Stimulated activated naive CD4-positive, alpha-beta T cell (primary cell): ENCODE measurements around the gene TMSB10.
A peak's percentile ranks its signal among the peaks of the same experiment; 100 is the strongest.

ENCODE experiments used
- DNase-seq, 6 experiments: peaks; one replicate each; lab custom pipeline; 2025; lab: John Stamatoyannopoulos, UW

Gene TMSB10

DNA sequence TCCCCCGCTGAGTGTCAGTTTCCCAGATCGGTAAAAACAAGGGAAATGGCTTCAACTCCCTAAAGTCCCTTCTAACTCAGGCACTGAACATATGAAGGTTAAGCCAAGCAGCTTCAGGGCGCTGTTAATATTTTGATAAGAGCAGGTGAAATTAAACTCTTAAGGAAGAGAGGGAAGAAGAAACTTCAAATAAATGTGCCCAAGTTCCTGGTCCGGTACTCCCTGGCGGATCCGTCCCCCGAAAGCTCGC is 25.1 kb upstream of the TMSB10 start:
- DNase-seq: peak in 1 of 6 experiments; percentile 66

DNA sequence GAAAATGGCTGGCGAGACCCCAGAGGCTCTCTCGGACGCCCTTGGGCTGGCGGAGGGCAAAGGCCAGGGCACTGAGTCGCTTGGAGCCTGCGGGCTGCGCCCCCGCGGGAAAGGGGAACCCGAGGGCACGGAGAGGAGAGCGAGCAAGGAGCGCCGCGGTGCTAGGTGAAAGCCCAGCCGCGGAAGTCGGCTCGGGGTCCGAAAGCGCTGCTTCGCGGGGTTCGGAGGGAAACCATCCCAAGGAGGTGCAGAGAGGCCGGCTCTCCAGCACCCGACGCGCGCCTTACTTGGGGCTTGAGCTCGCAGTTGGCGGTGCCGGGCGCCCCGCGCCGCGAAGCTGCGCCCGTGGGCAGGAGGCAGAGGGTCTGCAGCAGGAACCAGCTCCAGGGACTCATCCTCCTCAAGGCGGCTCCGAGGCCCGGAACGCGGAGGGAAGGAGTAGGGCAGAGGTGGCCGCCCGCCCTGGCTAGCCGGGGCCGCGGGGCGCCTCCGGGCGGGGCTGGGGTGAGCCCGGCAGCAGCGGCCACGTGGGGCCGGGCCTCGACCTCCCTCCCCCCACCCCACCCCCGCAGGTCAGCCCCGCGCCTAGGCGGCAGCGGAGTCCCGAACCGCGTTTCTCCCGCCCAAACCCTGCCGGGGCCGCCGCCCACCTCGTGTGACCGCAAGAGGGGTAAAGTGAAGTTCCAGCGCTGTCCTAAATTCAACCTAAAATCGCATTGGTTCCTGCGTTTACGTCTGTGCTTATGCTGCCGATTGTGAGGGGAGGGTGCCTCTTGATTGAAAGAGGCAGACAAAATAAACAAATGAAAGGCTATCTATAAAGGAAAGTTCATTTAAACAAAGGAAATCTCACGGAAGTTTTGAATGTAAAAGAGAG is 24.6 kb upstream of the TMSB10 start, which contains the start of gene TRABD2A:
Gene TRABD2A, minus strand, starts transcription at position 440 of the 877 bp plus-strand sequence. Its CDS starts 45 bp downstream, at position 395.
- peak; percentile 51 to 78 (median 64) for DNase-seq

DNA sequence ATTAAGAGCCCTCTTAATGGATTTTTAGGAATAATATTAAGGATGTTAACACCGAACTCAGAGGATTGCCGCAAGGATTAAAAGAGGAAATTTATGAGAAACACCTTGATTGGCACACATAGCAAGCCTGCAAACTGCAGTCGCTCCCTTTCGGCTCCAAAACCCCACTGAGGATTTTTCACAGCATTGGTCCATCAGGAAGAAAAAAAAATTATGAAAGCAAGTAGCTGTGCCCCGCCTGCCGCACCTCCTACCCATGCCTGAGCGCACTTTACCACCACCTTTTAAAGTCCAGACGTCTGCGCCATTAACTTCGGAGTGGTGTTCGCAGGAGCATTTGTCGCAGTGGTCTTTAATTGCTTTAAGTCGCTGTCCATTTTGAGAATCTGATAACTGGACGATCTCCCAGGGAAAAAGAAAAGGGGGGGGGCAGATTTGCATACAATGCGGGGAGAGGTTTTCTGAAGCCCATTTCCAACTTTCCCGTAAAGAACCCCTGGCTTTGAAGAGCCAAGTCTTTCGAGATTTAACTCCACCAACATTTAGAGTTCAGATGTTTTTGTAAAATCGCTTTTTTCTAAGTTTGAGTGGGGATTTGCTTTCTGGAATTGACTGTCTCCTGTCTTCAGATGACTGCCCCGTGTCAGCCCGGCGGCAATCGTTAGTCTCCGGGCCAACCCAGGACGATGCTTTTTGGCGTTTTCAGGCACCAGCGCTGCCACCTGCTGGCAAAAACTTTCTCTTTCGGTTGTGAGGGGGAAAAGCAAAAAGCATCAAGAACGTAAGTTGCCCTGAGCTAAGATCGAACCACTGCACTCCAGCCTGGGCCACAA is 23.7 kb upstream of the TMSB10 start:
- DNase-seq: peak; percentile 70 to 86 (median 78)

DNA sequence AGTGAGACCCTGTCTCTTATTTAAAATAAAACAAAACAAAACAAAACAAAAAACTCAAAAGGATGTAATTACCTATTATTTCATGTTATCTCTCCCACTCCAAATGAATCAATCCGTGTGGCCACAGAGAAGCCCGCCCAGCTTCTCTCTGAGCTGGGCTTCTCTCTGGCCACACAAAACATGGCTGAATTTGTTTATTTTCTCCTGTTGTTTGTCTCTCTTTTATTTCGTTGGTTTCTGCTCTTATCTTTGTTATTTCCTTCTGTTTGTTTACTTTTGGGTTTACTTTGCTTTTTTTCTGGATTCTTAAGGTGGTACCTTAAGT is 23.1 kb upstream of the TMSB10 start:
- DNase-seq: no peak

DNA sequence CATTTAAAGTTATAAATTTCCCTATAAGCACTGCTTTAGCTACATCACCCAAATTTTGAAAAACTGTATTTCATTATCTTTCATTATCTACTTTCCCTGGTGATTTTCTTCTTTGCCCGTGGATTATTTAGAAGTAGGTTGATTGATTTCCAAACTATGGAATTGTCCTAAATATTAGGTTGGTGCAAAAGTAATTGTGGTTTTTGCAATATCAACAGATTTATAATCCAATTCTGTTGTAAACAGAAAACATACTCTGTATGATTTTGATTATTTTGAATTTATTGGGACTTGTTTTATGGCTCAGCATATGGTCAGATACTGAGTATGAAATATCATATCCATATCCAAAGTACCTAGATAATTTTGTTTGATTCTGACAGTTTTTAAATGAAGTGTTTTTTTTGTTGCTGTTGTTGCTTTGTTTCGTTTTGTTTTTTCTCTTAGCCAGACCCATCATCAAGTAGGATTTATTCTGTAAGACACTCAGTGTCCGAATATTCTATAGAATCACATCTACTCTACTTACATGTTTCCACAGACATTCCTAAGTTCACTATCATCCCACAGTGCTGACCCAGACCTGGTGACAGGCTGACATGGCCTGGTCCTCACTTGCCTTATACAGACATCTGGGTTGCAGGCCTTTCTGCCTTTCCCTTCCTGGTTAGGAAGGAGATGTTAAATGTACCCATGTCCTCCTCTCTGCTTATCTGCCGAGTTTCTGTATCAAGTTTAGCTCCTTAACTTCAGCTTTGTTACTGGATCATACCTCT is 22.5 kb upstream of the TMSB10 start:
- no peak for DNase-seq

DNA sequence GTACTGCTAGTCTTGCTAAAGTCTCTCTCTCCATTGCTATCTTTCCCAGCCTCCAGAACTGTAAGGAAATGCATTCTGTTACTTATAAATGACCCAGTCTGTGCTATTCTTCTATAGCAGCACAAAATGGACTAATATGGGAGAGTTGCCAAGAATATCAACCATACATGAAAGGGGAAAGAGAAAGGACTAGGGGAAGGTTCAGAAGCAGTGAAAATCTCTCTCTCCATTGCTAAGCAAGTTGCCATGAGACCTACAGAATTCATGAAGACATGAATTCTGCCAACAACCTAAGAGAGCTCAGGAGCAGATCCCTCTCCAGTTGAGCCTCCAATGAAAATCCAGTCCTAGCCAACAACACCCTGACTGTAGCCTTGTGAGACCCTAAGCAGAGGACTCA is 21.0 kb upstream of the TMSB10 start:
- no peak for DNase-seq

DNA sequence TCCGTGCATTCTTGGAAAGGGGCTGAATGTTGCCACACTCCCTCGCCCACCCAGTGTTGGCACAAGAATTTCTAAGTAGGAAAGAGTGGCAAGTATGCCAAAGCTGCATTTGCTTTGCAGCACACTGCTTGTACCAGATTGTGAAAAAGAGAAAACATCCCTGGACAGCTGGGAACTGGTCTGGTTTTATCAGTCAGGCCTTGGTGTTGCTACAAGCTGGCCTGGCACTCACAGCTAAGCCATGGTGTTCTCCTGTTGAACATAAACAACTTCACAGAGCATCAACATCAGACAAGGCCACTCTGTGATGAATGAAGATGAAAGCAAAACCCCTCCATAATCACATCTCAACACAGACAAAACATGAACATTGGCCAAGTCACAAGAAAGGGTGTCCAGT is 20.3 kb upstream of the TMSB10 start:
- no peak for DNase-seq

DNA sequence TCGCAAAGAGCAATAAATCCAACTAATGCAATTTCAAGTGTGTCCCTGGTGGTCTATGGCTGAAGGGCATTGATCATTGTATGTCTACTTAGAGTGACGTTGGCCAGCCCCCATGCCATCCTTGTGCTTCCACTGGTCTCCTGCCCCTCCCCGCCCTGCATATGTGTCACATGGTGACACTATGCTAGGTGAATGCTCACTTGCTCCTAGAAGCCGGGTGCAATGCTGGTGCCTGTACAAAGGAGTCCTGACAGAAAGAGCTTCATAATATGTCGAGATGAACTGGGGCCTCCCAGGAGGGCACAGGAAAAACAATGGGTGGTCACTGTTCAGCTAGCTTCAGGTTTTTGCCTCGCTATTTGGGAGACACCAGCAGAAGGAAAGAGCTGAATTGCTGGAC is 18.7 kb upstream of the TMSB10 start:
- DNase-seq: no peak

DNA sequence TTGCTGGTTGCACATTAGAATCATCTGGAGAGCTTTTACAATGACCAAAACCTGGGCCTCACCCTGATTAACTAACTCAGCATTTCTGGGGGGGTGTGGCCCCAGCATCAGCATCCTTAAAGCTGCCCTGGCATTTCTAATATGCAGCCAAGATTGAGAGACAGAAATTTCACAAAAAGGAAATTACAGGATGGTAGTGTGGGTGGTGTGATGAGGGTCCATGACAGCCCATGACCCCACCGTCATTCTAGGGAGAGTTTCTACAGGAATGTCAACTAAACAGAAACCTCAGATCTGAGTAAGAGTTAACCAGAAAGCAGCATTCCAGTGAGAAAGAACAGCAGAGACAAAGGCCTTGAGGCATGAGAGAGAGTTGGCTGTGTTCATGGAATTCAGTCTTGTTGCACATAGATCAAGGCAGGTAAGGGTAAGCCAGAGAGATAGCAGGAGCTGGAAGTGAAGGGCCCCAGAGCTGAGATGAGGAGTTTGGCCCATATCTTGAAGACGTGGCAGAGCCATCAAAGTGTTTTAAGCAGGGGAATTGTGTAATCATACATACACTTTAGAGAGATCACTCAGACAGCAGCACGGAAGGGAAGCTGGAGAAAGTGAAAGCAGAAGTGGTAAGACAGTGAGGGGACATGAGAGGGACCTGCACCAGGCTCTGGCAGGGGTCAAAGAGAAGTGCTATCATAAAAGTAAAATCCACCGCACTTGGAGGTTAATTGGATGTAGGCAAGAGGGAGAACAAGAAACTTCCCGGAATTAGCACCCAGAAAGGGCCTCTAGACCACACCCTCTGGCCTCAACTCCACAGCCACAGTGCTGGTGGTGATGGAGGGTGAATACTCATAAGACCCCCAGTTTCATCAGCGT is 16.8 kb upstream of the TMSB10 start:
- DNase-seq: peak; percentile 24 to 73 (median 57)

DNA sequence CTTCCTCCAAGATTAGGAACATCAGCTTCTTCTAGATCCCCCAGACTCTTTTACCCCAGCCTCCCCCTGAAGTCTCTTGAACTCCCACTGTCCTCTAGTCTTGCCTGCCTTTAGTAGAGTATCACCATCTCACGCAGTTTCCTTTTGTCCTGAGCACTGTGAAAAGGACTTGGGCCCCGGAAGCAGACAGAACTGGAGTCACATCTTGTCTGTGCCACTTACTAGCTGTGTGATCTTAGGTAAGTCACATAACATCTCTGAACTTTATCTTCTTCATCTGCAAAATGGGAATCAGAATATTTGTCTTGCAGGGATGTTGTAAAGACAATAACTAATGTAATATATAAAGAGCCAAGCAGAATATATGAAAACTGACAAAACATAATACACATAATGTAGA is 16.1 kb upstream of the TMSB10 start:
- DNase-seq: no peak

DNA sequence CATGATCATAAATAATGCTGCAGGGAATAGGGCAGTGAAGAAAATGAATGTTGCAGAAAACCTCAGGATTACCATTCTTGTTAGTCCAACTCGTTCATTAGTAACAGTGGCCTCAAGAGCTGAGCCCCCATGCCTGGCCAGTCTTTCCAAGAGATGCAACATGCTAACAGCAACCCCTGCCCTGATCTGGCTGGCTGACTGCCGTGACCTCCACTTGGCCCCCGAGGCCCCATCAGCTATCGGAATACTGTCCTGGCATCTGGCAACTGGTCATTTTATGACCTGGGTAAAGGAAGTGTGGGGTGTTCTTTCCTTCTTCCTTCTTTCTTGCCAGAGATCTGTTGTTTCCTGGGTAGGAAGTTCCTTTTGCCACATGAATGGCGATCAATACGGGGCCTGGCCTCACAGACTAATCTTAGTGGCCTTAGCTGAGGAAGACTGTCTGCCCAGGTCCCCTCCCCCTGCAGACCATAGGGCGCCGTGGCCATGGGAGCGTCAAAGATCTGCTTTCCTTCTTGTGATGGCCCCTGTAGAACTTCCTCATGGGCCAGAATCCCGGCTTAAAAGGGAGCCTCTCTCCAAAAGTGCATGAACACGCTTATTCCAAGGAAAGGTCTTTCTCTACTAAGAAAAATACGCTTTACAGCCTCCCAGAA is 14.0 kb upstream of the TMSB10 start:
- no peak for DNase-seq

DNA sequence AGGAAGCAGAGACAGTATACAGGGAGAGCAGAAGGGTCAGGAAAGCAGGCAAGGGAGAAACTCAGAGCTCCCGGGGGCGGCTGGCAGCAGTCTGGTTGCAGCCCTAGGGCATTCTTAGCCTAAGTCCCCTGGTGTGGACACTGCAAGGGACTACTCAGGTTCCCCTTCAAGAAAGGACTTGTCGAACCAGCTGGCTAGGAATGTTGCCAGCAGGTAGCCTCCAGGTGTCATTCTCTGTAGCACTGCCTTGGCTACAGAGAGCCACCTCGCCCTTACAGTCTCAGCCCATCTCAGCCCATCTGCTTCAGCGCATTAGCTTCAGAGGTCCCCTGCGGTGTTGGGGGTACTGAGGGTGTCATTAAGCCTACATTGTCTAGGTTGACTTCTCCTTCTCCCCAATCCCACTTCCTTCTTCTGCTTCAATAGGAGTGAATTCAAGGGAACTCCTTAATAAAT is 11.3 kb upstream of the TMSB10 start:
- DNase-seq: peak in 1 of 6 experiments; percentile 32

DNA sequence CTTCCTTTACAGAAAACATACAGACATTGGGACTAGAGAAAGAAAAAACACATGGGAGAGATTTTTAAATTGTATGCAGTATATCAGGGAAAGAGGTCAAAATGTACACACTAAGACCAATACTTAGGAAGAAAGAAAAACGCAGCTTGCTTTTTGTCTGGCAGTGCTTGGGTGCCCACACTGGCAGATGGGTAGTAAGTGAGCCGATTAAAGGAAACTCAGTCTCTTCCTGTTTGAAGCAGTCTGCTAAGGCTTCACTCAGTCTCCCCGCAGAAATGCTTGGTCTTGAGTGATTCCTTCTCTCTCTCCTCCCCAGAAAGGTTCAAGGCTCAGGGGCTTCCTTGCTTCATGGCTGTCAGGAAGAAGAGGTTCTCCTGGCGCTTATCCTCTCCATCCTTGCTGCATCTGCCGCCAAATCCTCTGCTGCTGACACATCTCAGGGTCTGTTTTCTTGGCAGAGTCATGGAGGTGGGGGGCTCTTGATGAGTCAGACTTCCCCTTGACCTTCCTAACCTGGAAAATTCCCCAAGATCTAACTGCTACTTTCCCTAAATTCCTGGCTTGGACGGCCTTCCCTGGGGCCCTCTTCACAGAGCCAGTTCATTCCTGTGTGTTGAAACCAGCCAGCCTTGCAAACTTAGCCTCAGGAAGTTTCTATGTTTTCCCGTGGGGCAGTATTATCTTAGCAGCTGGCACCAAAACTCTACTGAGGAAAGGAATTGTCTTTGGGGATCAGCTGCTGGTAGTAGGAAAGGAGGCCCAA is 10.5 kb upstream of the TMSB10 start:
- peak in 2 of 6 experiments; percentile 41 to 52 for DNase-seq

DNA sequence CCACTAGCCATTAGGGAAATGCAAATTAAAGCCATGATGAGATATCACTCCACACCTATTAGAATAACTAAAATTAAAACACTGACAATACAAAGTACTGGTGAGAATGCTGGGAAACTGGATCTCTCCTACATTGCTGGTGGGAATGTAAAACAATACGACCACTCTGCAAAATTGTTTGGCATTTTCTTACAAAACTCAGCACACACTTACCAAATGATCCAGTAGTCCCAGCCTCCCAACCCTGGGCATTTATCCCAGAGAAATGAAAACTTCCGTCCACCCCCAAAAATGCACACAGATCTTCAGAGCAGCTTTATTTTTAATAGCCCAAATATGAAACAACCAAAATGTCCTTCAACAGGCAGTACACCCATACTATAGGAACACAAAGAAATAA is 8.9 kb upstream of the TMSB10 start:
- DNase-seq: no peak

DNA sequence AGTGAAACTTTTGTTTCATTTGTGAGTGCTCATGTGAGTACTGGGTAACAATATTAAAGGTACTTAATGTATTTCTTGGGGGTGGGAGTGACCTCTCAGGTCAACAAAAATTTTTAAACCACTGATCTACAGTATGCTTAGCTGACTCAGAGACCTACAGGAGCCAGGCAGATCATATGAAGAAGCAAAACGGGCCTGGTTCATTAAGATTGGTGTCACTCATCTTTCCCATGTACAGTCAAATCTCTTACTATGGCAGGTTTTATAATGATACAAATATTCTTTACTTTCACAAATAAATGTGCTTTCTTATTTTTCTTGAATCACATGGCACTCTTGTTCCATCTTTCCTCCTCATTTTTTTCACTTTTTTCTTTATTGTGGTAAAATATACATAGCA is 7.7 kb upstream of the TMSB10 start:
- DNase-seq: no peak

DNA sequence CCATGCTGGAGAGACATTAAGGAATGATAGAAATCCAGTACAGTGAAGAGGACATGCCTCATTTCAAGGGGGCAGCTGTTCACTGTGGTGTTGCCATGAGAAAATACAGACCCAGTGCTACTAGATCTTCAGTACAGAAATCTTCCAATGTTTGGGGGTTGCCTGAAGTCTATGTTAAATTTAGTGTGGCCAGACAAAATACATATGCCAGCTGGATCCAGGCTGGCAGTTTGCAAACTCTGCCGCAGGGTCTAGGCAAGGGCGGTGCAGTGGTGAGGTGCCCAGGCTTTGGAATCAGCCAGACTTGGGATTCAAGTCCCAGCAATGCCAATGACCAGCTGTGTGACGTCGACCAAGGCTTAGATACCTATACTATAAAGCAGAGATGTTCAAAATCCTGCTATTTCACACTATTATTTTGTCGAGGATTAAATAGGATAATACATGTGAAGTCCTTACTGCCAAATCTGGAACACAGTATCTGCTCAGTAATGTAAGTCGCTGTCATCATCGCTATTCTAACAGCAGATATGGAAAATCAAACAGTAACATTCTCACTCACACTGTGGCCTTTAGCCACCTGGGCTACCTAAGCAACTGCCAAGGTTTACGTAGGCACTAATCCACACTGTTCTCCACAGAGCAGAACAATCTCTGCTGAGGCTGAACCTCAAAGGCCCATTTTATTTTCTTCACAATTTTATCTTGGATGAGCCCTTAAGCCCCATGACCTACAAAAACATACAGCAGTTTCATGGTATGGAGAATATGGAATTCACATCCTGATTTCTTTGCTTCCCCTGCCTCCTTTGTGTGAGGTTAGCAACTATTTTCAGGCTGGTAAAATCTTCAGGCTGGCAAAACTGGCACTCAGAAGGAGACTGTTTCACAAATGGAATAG is 5.9 kb upstream of the TMSB10 start:
- no peak for DNase-seq

DNA sequence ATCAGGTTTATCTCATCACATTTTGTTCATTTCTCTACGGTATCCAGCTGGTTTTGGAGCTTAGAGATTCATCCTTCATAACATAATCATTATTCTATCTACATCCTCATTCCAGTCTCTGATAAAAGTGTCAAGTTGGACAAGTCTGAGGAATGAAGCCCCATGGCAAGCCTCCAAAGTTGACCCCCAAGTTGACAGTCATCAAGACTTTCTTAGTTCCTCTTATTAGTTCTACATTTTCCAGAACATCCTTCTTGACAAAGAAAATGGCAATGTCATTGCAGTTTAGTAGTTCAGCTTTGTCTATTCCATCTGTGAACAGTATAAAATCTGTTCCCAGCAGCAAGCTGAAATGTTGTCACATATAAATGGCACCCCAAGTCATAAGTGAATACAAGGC is 4.5 kb upstream of the TMSB10 start:
- DNase-seq: no peak

DNA sequence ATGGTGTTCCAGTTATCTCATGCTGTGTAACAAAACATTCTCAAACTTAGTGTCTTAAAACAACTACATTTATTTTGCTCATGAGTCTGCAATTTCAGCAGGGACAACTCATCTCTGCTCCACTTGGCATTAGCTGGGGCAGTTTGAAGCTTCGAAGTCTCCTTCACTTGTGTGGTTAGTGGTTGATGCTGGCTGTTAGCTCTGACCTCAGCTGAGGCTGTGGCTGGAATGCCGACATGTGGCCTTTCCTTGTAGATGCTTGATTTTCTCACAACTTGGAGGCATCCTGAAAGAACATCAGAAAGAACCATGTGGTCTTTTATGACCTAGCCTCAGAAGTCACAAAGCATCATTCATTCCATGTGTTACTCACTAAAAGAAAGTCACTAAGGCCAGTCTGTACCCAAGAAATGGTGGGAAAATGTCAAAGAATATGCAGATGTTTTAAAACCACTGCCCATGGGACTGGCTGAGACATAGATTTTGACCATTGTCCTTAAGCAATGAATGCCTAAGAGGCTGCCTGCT is 3.8 kb upstream of the TMSB10 start:
- DNase-seq: no peak

DNA sequence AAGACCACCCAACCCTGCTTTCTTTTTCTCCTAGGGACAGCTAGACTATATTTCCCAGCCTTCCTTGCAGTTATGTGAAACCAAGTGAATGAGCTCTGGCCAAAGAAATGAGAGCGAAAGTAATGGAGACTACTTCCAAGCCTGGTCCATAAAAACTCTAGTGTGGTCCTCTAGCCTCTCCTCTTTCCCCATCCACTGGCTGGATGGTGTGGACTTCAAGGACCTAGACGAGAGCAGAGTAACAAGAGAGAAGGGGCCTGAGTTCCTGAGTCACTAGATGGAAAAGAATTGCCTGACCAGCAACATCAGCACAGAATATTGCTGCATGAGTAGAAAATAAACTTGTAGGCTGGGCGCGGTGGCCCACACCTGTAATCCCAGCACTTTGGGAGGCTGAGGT is 2.9 kb upstream of the TMSB10 start:
- DNase-seq: no peak
